GM12878 (cell line): ENCODE data around the gene CYP51A1. TPM values are rescaled to one million over a fixed set of nuclear protein-coding genes. Genes with fewer than 3 reads are reported as not detected.

Experiments used
- CREB1 ChIP-seq: IDR thresholded peaks from 2 replicates; pipeline ENCODE4 v1.6.1; 2012; ENCODE audit warnings: low read depth, mild to moderate bottlenecking, inconsistent platforms
- FOS ChIP-seq: IDR thresholded peaks from 3 replicates; pipeline ENCODE4 v1.6.1; 2011; ENCODE audit warnings: borderline replicate concordance; ENCODE audit not compliant: insufficient read length; ENCODE audit errors: extremely low read depth
- FOXK2 ChIP-seq: fragments of 450-650 bp; IDR thresholded peaks from 2 replicates; pipeline ENCODE4 v1.6.1; 2017; ENCODE audit warnings: mild to moderate bottlenecking, moderate library complexity
- IRF4 ChIP-seq: IDR thresholded peaks from 2 replicates; pipeline ENCODE4 v1.6.1; 2011; ENCODE audit warnings: low read depth, low read length
- JUND ChIP-seq: IDR thresholded peaks from 2 replicates; pipeline ENCODE4 v1.6.1; 2012; ENCODE audit warnings: low read depth, mild to moderate bottlenecking, low read length, improper control_type of control experiment, moderate library complexity
- MTA2 ChIP-seq: fragments of 450-650 bp; IDR thresholded peaks from 2 replicates; pipeline ENCODE4 v1.6.1; 2016; ENCODE audit warnings: low read depth, mild to moderate bottlenecking, moderate library complexity
- NFYA ChIP-seq: IDR thresholded peaks from 2 replicates; pipeline ENCODE4 v1.6.1; 2011; ENCODE audit warnings: low read depth, mild to moderate bottlenecking, low read length, improper control_type of control experiment, borderline replicate concordance
- NR2C1 ChIP-seq: fragments of 450-650 bp; IDR thresholded peaks from 2 replicates; pipeline ENCODE4 v1.6.1; 2017; ENCODE audit warnings: antibody characterized with exemption, mild to moderate bottlenecking, moderate library complexity
- PAX5 ChIP-seq: IDR thresholded peaks from 2 replicates; pipeline ENCODE4 v1.6.1; 2011; ENCODE audit warnings: low read depth, low read length, borderline replicate concordance
- RELA ChIP-seq: fragments of 450-650 bp; IDR thresholded peaks from 2 replicates; pipeline ENCODE4 v1.8.0; 2014; ENCODE audit warnings: borderline replicate concordance; ENCODE audit not compliant: partially characterized antibody
- SMC3 ChIP-seq: IDR thresholded peaks from 2 replicates; pipeline ENCODE4 v1.6.1; 2011; ENCODE audit warnings: low read length, improper control_type of control experiment, borderline replicate concordance
- STAT1 ChIP-seq: fragments of 450-650 bp; conservative IDR thresholded peaks from 2 replicates; pipeline ENCODE4 v1.6.1; 2014; ENCODE audit warnings: antibody characterized with exemption, mild to moderate bottlenecking
- TCF7 ChIP-seq: IDR thresholded peaks from 2 replicates; pipeline ENCODE4 v1.6.1; 2014; ENCODE audit warnings: antibody characterized with exemption, borderline replicate concordance
- WRNIP1 ChIP-seq: IDR thresholded peaks from 2 replicates; pipeline ENCODE4 v1.6.1; 2011; ENCODE audit warnings: low read depth, low read length, improper control_type of control experiment, borderline replicate concordance
- ZBED1 ChIP-seq: IDR thresholded peaks from 2 replicates; pipeline ENCODE4 v1.6.1; 2016; ENCODE audit warnings: borderline replicate concordance
- ZNF207 ChIP-seq: fragments of 450-650 bp; IDR thresholded peaks from 2 replicates; pipeline ENCODE4 v1.6.1; 2014; ENCODE audit warnings: antibody characterized with exemption, mild to moderate bottlenecking, borderline replicate concordance
- polyA plus RNA-seq, 11 experiments: library from polyadenylated mRNA; depleted of rRNA in 4 of 11; unstranded in 6 of 11; stranded (reverse) in 5 of 11; fragments of >200 nt; fragmentation: Nextera tagmentation in 4 of 11; fragmentation: Illumina TruSeq in 1 of 11; extraction: Ambion mirVana in 4 of 11; extraction: Trizol in 1 of 11; gene quantifications; 1 replicate in 1 of 11; 2 replicates in 10 of 11; pipeline versions ENCODE4 v1.2.1 to v1.2.3, GENCODE V29; 2011 to 2016; ENCODE audit warnings: inconsistent platforms in 2 of 11, missing spikeins in 2 of 11, low read depth in 1 of 11
- total RNA-seq, 4 experiments: library from RNA; depleted of rRNA in 3 of 4; stranded (reverse); fragments of >200 nt in 3 of 4; fragmentation: Illumina TruSeq in 1 of 4; extraction: Trizol in 1 of 4; gene quantifications; 2 replicates each; pipeline versions ENCODE4 v1.2.1 to v1.2.3, GENCODE V29; 2013 to 2021
- TF ChIP-seq, protein P1 (sequence below): IDR thresholded peaks from 2 replicates; pipeline ENCODE4 v1.6.1; 2012; ENCODE audit warnings: low read depth, low read length, improper control_type of control experiment
- TF ChIP-seq, protein P2 (sequence below): IDR thresholded peaks from 2 replicates; pipeline ENCODE4 v1.6.1; 2011; ENCODE audit warnings: borderline replicate concordance, low read depth, mild to moderate bottlenecking, moderate library complexity, mixed read lengths, low read length; ENCODE audit not compliant: insufficient read depth; ENCODE audit errors: extremely low read length
- TF ChIP-seq, protein P3 (sequence below): fragments of 450-650 bp; IDR thresholded peaks from 2 replicates; pipeline ENCODE4 v1.6.1; 2014; ENCODE audit warnings: mild to moderate bottlenecking
- TF ChIP-seq, protein P4 (sequence below): fragments of 450-650 bp; IDR thresholded peaks from 2 replicates; pipeline ENCODE4 v1.6.1; 2018; ENCODE audit warnings: borderline replicate concordance, mild to moderate bottlenecking; ENCODE audit not compliant: partially characterized antibody
- TF ChIP-seq, protein P5 (sequence below): fragments of 150-350 bp; IDR thresholded peaks from 2 replicates; pipeline ENCODE4 v1.6.1; 2016; ENCODE audit warnings: low read depth, low read length

CYP51A1 gene
- total and polyA plus RNA-seq, 10 of the 15 experiments (the other 5 are each of a cell fraction or from before 2014, with no cell fraction given): 21.5 to 113 (median 61.8) TPM

DNA sequence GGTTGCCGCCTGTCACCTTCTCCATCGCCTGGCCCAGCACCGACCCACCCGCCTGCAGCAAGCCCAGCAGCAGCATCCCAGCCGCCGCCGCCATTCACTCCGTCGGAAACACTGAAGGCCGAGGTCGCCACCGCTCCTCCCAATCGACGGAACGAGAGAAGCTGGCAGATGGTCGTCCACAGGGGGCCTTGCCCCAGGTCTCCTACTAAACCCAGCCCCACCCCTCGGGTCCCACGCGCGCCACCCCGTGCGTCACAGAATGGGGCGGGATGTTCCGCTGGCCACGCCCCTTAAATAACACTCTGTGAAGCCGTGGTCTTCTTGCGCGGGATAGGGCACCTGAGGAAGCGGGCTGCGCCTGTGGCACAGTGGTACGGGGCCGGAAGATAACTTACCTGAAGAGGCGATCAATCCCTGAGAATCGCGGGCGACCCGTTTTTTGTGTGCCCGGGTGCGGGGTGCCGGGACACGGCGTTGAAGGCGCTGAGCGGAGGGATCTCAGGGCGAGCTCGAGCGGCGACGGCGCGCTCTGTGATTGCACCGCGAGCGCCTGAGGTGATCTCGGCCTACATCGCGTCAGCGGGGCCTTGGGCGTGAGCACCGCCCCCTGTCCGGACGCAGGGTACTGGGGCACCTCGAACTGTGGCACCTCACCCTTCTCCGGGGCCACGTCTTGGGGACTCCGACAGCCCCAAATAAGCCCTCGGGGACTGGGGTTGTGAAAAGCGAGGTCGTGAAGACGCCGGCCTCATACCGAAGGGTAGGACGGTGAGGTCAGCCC, at the start of gene CYP51A1 (continued):
- no peak for TF ChIP-seq NFYA
- peak; percentile 78 for TF ChIP-seq MTA2
- no peak for TF ChIP-seq JUND
- TF ChIP-seq, protein P1, sequence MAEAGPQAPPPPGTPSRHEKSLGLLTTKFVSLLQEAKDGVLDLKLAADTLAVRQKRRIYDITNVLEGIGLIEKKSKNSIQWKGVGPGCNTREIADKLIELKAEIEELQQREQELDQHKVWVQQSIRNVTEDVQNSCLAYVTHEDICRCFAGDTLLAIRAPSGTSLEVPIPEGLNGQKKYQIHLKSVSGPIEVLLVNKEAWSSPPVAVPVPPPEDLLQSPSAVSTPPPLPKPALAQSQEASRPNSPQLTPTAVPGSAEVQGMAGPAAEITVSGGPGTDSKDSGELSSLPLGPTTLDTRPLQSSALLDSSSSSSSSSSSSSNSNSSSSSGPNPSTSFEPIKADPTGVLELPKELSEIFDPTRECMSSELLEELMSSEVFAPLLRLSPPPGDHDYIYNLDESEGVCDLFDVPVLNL: peak; percentile 57; the same call in 1 of the 2 replicates
- TF ChIP-seq SMC3: no peak
- TF ChIP-seq, protein P2, sequence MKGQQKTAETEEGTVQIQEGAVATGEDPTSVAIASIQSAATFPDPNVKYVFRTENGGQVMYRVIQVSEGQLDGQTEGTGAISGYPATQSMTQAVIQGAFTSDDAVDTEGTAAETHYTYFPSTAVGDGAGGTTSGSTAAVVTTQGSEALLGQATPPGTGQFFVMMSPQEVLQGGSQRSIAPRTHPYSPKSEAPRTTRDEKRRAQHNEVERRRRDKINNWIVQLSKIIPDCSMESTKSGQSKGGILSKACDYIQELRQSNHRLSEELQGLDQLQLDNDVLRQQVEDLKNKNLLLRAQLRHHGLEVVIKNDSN: no peak
- TF ChIP-seq, protein P3, sequence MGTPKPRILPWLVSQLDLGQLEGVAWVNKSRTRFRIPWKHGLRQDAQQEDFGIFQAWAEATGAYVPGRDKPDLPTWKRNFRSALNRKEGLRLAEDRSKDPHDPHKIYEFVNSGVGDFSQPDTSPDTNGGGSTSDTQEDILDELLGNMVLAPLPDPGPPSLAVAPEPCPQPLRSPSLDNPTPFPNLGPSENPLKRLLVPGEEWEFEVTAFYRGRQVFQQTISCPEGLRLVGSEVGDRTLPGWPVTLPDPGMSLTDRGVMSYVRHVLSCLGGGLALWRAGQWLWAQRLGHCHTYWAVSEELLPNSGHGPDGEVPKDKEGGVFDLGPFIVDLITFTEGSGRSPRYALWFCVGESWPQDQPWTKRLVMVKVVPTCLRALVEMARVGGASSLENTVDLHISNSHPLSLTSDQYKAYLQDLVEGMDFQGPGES: peak; percentile 41; the same call in 1 of the 2 replicates
- no peak for TF ChIP-seq WRNIP1
- 0 out of 2 replicates have a peak, but pooled peaks have one; percentile 91 for TF ChIP-seq STAT1
- TF ChIP-seq FOXK2: no peak
- peak; percentile 43; the same call in 1 of the 2 replicates for TF ChIP-seq NR2C1
- no peak for TF ChIP-seq ZBED1
- no peak; the same call in 1 of the 2 replicates for TF ChIP-seq TCF7
- TF ChIP-seq PAX5: peak; percentile 25; the same call in 1 of the 2 replicates
- peak; percentile 85 for TF ChIP-seq ZNF207
- TF ChIP-seq RELA: no peak
- no peak for TF ChIP-seq FOS
- TF ChIP-seq, protein P4, sequence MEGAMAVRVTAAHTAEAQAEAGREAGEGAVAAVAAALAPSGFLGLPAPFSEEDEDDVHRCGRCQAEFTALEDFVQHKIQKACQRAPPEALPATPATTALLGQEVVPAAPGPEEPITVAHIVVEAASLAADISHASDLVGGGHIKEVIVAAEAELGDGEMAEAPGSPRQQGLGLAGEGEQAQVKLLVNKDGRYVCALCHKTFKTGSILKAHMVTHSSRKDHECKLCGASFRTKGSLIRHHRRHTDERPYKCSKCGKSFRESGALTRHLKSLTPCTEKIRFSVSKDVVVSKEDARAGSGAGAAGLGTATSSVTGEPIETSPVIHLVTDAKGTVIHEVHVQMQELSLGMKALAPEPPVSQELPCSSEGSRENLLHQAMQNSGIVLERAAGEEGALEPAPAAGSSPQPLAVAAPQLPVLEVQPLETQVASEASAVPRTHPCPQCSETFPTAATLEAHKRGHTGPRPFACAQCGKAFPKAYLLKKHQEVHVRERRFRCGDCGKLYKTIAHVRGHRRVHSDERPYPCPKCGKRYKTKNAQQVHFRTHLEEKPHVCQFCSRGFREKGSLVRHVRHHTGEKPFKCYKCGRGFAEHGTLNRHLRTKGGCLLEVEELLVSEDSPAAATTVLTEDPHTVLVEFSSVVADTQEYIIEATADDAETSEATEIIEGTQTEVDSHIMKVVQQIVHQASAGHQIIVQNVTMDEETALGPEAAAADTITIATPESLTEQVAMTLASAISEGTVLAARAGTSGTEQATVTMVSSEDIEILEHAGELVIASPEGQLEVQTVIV: peak; percentile 97
- TF ChIP-seq IRF4: no peak
- TF ChIP-seq CREB1: peak; percentile 94
- TF ChIP-seq, protein P5, sequence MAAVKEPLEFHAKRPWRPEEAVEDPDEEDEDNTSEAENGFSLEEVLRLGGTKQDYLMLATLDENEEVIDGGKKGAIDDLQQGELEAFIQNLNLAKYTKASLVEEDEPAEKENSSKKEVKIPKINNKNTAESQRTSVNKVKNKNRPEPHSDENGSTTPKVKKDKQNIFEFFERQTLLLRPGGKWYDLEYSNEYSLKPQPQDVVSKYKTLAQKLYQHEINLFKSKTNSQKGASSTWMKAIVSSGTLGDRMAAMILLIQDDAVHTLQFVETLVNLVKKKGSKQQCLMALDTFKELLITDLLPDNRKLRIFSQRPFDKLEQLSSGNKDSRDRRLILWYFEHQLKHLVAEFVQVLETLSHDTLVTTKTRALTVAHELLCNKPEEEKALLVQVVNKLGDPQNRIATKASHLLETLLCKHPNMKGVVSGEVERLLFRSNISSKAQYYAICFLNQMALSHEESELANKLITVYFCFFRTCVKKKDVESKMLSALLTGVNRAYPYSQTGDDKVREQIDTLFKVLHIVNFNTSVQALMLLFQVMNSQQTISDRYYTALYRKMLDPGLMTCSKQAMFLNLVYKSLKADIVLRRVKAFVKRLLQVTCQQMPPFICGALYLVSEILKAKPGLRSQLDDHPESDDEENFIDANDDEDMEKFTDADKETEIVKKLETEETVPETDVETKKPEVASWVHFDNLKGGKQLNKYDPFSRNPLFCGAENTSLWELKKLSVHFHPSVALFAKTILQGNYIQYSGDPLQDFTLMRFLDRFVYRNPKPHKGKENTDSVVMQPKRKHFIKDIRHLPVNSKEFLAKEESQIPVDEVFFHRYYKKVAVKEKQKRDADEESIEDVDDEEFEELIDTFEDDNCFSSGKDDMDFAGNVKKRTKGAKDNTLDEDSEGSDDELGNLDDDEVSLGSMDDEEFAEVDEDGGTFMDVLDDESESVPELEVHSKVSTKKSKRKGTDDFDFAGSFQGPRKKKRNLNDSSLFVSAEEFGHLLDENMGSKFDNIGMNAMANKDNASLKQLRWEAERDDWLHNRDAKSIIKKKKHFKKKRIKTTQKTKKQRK: no peak
